Peyer's patch (tissue), 4 donors: ENCODE measurements around the gene DCN. TPM values are rescaled to one million over a fixed set of nuclear protein-coding genes. Genes with fewer than 3 reads are reported as not detected.

ENCODE experiments used
- DNase-seq, 3 donors: peaks; one replicate each; pipeline ENCODE4 v3.0.0-alpha.2; 2017 to 2019
- H3K27ac ChIP-seq, 4 donors: fragments of 200-600 bp; sonication (generic); one replicate each; pipeline ENCODE4 v1.5.1; 2016 to 2019
- H3K27me3 ChIP-seq, 2 donors: fragments of 200-600 bp; sonication (generic); one replicate each; pipeline ENCODE4 v1.5.1; 2019
- H3K36me3 ChIP-seq, 3 donors: fragments of 200-600 bp; sonication (generic); one replicate each; pipeline ENCODE4 v1.5.1; 2016 to 2019
- H3K4me1 ChIP-seq, 4 donors: fragments of 200-600 bp; sonication (generic); one replicate each; pipeline ENCODE4 v1.5.1; 2016 to 2019
- H3K4me3 ChIP-seq, 4 donors: fragments of 200-600 bp; sonication (generic); 1 replicate in 3 of 4; 2 replicates in 1 of 4; pipeline ENCODE4 v1.5.1; 2016 to 2019; ENCODE audit warnings: mild to moderate bottlenecking in 1 of 4
- H3K9me3 ChIP-seq, 4 donors: fragments of 200-600 bp; sonication (generic); one replicate each; pipeline ENCODE4 v1.5.1; 2016 to 2019; ENCODE audit warnings: mild to moderate bottlenecking in 1 of 4
- CTCF ChIP-seq, 6 experiments: fragments of 450-650 bp in 4 of 6; fragments of 200-600 bp in 2 of 6; sonication (generic) in 1 of 6; IDR thresholded peaks; one replicate each; pipeline ENCODE4 v1.5.1; 2017 to 2019; ENCODE audit warnings: antibody characterized with exemption in 6 of 6, mild to moderate bottlenecking in 3 of 6, moderate library complexity in 1 of 6
- POLR2A ChIP-seq, 2 donors: fragments of 450-650 bp; IDR thresholded peaks; one replicate each; pipeline ENCODE4 v1.5.1; 2017; ENCODE audit warnings: antibody characterized with exemption in 2 of 2, mild to moderate bottlenecking in 2 of 2, moderate library complexity in 2 of 2
- total RNA-seq, 4 donors: library from RNA; depleted of rRNA; stranded (reverse); fragments of >200 nt; gene quantifications; one replicate each; pipeline ENCODE4 v1.1.0, GENCODE V29; 2016

DCN gene
- total RNA-seq, 4 donors from 2014 or later: 142 to 543 (median 309) TPM

GRCh38 chr12:91179315-91179714, 3.3 kb downstream of the DCN start:
- no peaks in the 10 kb centered on the region for H3K9me3 ChIP-seq
- no peaks in the 10 kb centered on the region for H3K4me1 ChIP-seq
- H3K36me3 ChIP-seq: no peaks in the 10 kb centered on the region
- DNase-seq: no peak
- TF ChIP-seq POLR2A (IDR thresholded peaks at IDR 0.05) (no peak), CTCF (IDR thresholded peaks at IDR 0.05) (no peak)
- H3K27me3 ChIP-seq: no peaks in the 10 kb centered on the region
- H3K4me3 ChIP-seq: peak overlapping the region in 3 of 4 donors; percentile 0 to 37 (median 35)
- peak overlapping the region in 3 of 4 donors; percentile 24 to 68 (median 60) for H3K27ac ChIP-seq

- H3K4me3 ChIP-seq: peak overlapping the region in 3 of 4 donors; percentile 16 to 37 (median 35)
- no peaks in the 10 kb centered on the region for H3K9me3 ChIP-seq
- TF ChIP-seq CTCF (IDR thresholded peaks at IDR 0.05): no peak
- no peak for TF ChIP-seq POLR2A (IDR thresholded peaks at IDR 0.05)
- H3K27ac ChIP-seq: peak overlapping the region in 3 of 4 donors; percentile 24 to 68 (median 60)
- no peaks in the 10 kb centered on the region for H3K36me3 ChIP-seq
- no peaks in the 10 kb centered on the region for H3K27me3 ChIP-seq
- no peaks in the 10 kb centered on the region for H3K4me1 ChIP-seq
- no peak for DNase-seq
Observed at GRCh38 chr12:91178781-91179180, 3.8 kb downstream of the DCN start.

- no peaks in the 10 kb centered on the region for H3K9me3 ChIP-seq
- no peaks in the 10 kb centered on the region for H3K4me1 ChIP-seq
- TF ChIP-seq POLR2A (IDR thresholded peaks at IDR 0.05) (no peak), CTCF (IDR thresholded peaks at IDR 0.05) (peak in 4 of 6 experiments; percentile 41 to 71 (median 64))
- DNase-seq: peak in 1 of 3 donors; percentile 51
- H3K27me3 ChIP-seq: no peaks in the 10 kb centered on the region
- peak overlapping the region in 3 of 4 donors; percentile 16 to 68 (median 24) for H3K27ac ChIP-seq
- H3K36me3 ChIP-seq: no peaks in the 10 kb centered on the region
- peak overlapping the region in 3 of 4 donors; percentile 16 to 37 (median 35) for H3K4me3 ChIP-seq
Observed at GRCh38 chr12:91178139-91178561, 4.5 kb downstream of the DCN start.

- Histone ChIP-seq H3K4me3 (peak overlapping the region in 1 of 4 donors; percentile 37), H3K27me3 (no peaks in the 10 kb centered on the region), H3K36me3 (no peaks in the 10 kb centered on the region), H3K9me3 (no peaks in the 10 kb centered on the region), H3K4me1 (no peaks in the 10 kb centered on the region), H3K27ac (peak overlapping the region in 2 of 4 donors; percentile 15 to 68)
- DNase-seq: no peak
- no peak for TF ChIP-seq POLR2A (IDR thresholded peaks at IDR 0.05)
- TF ChIP-seq CTCF (IDR thresholded peaks at IDR 0.05): no peak
Observed at GRCh38 chr12:91177381-91177780, 5.2 kb downstream of the DCN start.

GRCh38 chr12:91176915-91177314, 5.7 kb downstream of the DCN start:
- DNase-seq: no peak
- H3K4me3 ChIP-seq: peak overlapping the region in 2 of 4 donors; percentile 9 to 37

More at GRCh38 chr12:91176915-91177314, 5.7 kb downstream of the DCN start:
- Histone ChIP-seq H3K27ac (peak overlapping the region in 1 of 4 donors; percentile 68), H3K36me3 (no peaks in the 10 kb centered on the region), H3K4me1 (no peaks in the 10 kb centered on the region), H3K27me3 (no peaks in the 10 kb centered on the region), H3K9me3 (no peaks in the 10 kb centered on the region)
- TF ChIP-seq CTCF (IDR thresholded peaks at IDR 0.05): no peak
- TF ChIP-seq POLR2A (IDR thresholded peaks at IDR 0.05): no peak
